Lower lobe of right lung (tissue), 2 donors: ENCODE measurements around the gene ALDH2. TPM values are rescaled to one million over a fixed set of nuclear protein-coding genes. Genes with fewer than 3 reads are reported as not detected.

Source experiments
- ATAC-seq, 2 donors: fragments of 200-7000 bp; cut with Tn5 transposase; one replicate each; pipeline ENCODE4 v1.9.1; 2020 to 2022; ENCODE audit warnings: mild to moderate bottlenecking in 2 of 2, moderate library complexity in 2 of 2
- DNase-seq: peaks from one replicate; pipeline ENCODE4 v3.0.0-alpha.2; 2020
- H3K27ac ChIP-seq: fragments of 200-600 bp; one replicate; pipeline ENCODE4 v1.8.0; 2022
- H3K27me3 ChIP-seq: fragments of 200-600 bp; one replicate; pipeline ENCODE4 v1.8.0; 2022; ENCODE audit warnings: low read depth
- H3K36me3 ChIP-seq: fragments of 200-600 bp; one replicate; pipeline ENCODE4 v1.8.0; 2022; ENCODE audit warnings: mild to moderate bottlenecking
- H3K4me1 ChIP-seq: fragments of 200-600 bp; one replicate; pipeline ENCODE4 v1.8.0; 2022
- H3K4me3 ChIP-seq: fragments of 200-600 bp; one replicate; pipeline ENCODE4 v1.8.0; 2022; ENCODE audit warnings: mild to moderate bottlenecking
- H3K9me3 ChIP-seq: fragments of 200-600 bp; one replicate; pipeline ENCODE4 v1.8.0; 2022
- intact Hi-C: fragments of 100-400 bp; cut with DNase I; formaldehyde crosslinking; loops from one replicate; pipeline ENCODE4 v1.11.0; 2022
- total RNA-seq: library from RNA; stranded (reverse); fragmentation: NEBNext Ultra II Directional; extraction: Animal tissue kit (Norgen Biotek cat#: 25700); gene quantifications from one replicate; pipeline ENCODE4 v1.2.1, GENCODE V29; 2021
- TF ChIP-seq, protein P1 (sequence below): fragments of 200-600 bp; IDR thresholded peaks from one replicate; pipeline ENCODE4 v1.8.0; 2022; ENCODE audit warnings: antibody characterized with exemption, mild to moderate bottlenecking
- donor health status: DM: no; HTN: yes; CAD: no; lungs with severe emphysema.

Gene ALDH2
- total RNA-seq, 1 donor from 2014 or later, result 499 TPM

DNA sequence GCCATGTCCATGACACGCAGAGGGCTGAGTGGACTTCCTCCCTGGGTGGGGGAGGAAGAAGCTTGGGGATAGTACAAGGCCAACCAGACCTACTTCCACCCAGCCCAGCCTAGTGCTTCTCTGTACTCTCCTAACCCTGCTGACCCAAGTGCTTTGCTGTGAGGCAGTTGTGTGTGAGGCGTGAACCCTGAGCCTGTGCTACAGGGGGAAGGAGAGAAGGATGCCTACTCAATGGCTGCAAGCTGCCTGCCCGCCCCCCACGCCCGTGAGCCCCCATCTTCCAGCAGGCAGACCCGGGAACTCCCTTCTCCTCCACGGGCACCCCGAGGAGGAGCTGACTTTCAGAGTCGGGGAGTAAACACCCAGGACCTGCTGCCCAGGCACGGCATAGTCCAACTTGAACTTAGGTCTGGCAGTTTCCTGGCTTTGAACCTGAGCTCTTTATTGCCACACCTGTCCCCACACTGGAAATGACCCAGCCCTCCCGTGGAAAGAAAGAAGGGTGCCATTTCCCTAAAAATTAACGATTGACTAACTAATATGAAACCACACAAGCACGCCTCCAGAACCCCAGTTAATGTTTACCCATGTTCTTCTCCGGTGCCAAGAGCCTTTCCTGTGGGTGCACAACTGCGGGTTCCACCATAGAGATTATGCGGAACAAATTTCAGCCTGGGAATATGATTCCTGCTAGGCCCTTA, 10.8 kb downstream of the ALDH2 start:
- H3K27ac ChIP-seq, result peak overlapping the region; percentile 95
- peak; percentile 49 to 55 for ATAC-seq
- H3K27me3 ChIP-seq, result no peaks in the 10 kb centered on the region
- H3K9me3 ChIP-seq, result no peaks in the 10 kb centered on the region
- peaks cover 27% of the 10 kb centered on the region for H3K36me3 ChIP-seq
- H3K4me1 ChIP-seq, result peaks cover 85% of the 10 kb centered on the region
- DNase-seq, result peak; percentile 69
- TF ChIP-seq, protein P1, sequence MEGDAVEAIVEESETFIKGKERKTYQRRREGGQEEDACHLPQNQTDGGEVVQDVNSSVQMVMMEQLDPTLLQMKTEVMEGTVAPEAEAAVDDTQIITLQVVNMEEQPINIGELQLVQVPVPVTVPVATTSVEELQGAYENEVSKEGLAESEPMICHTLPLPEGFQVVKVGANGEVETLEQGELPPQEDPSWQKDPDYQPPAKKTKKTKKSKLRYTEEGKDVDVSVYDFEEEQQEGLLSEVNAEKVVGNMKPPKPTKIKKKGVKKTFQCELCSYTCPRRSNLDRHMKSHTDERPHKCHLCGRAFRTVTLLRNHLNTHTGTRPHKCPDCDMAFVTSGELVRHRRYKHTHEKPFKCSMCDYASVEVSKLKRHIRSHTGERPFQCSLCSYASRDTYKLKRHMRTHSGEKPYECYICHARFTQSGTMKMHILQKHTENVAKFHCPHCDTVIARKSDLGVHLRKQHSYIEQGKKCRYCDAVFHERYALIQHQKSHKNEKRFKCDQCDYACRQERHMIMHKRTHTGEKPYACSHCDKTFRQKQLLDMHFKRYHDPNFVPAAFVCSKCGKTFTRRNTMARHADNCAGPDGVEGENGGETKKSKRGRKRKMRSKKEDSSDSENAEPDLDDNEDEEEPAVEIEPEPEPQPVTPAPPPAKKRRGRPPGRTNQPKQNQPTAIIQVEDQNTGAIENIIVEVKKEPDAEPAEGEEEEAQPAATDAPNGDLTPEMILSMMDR, result no peak
- peak overlapping the region; percentile 12 for H3K4me3 ChIP-seq
- intact Hi-C loops, result no loop called here

GRCh38 chr12:111780166-111780565, 13.4 kb downstream of the ALDH2 start:
- Histone ChIP-seq H3K27ac (peak overlapping the region; percentile 95), H3K36me3 (peaks cover 54% of the 10 kb centered on the region), H3K9me3 (no peaks in the 10 kb centered on the region), H3K4me3 (no peak overlapping the region), H3K27me3 (no peaks in the 10 kb centered on the region), H3K4me1 (peaks cover 64% of the 10 kb centered on the region)
- TF ChIP-seq, protein P1, result no peak
- DNase-seq (no peak), ATAC-seq (no peak)
- intact Hi-C loops, result no loop called here

DNA sequence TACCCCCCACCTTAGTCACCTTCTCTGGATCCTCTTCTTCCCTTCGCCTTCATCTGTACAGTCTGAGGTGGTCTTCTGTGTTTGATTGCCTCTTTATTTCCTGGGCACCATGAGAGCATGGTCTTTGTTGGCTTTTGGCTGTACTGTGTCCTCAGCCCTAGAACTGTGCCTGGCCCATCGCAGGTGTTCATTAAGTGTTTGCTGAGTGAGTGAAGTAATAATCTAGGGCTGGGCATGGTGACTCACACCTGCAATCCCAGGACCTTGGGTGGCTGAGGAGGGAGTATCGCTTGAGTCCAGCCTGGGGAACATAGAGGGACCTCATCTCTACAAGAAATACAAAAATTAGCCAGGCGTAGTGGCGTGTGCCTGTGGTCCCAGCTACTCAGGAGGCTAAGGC, 13.9 kb downstream of the ALDH2 start:
- peaks cover 58% of the 10 kb centered on the region for H3K36me3 ChIP-seq

GRCh38 chr12:111781085-111781658, 14.4 kb downstream of the ALDH2 start:
- intact Hi-C loops, result no loop called here
- Histone ChIP-seq H3K9me3 (no peaks in the 10 kb centered on the region), H3K4me3 (no peak overlapping the region), H3K27ac (peak overlapping the region; percentile 95), H3K27me3 (no peaks in the 10 kb centered on the region), H3K36me3 (peaks cover 64% of the 10 kb centered on the region), H3K4me1 (peaks cover 55% of the 10 kb centered on the region)
- no peak for ATAC-seq
- no peak for DNase-seq
- TF ChIP-seq, protein P1, result no peak

More for the DNA sequence above, 13.9 kb downstream of the ALDH2 start:
- DNase-seq (no peak), ATAC-seq (peak; percentile 65 to 79)
- Histone ChIP-seq H3K4me3 (no peak overlapping the region), H3K27ac (peak overlapping the region; percentile 95), H3K27me3 (no peaks in the 10 kb centered on the region), H3K9me3 (no peaks in the 10 kb centered on the region), H3K4me1 (peaks cover 60% of the 10 kb centered on the region)
- intact Hi-C loops, result no loop called here
- TF ChIP-seq, protein P1, result no peak

DNA sequence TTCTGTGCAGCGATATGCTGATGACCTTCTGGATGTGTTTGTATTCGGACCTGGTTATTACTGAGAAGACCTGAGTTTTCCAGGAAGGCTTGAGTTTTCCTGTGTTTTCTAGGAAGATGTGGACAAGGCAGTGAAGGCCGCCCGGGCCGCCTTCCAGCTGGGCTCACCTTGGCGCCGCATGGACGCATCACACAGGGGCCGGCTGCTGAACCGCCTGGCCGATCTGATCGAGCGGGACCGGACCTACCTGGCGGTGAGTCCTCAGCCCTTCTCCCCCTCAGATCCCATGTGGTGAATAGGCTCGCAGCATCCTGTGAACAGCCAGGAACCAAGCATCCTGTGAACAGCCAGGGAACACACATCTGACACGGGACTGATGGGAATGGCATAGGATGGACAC, 16.3 kb downstream of the ALDH2 start:
- H3K36me3 ChIP-seq, result peaks cover 83% of the 10 kb centered on the region
- DNase-seq, result no peak
- H3K4me1 ChIP-seq, result peaks cover 47% of the 10 kb centered on the region
- ATAC-seq, result no peak
- H3K9me3 ChIP-seq, result no peaks in the 10 kb centered on the region
- no peak overlapping the region for H3K4me3 ChIP-seq
- intact Hi-C loops, result no loop called here
- H3K27me3 ChIP-seq, result no peaks in the 10 kb centered on the region
- H3K27ac ChIP-seq, result no peak overlapping the region
- TF ChIP-seq, protein P1, result no peak
